ENCODE measurements around the gene KIAA1143. TPM values are rescaled to one million over a fixed set of nuclear protein-coding genes. Genes with fewer than 3 reads are reported as not detected.

KIAA1143 gene
- total RNA-seq, 1 donor from 2014 or later, result 73.6 TPM

DNA sequence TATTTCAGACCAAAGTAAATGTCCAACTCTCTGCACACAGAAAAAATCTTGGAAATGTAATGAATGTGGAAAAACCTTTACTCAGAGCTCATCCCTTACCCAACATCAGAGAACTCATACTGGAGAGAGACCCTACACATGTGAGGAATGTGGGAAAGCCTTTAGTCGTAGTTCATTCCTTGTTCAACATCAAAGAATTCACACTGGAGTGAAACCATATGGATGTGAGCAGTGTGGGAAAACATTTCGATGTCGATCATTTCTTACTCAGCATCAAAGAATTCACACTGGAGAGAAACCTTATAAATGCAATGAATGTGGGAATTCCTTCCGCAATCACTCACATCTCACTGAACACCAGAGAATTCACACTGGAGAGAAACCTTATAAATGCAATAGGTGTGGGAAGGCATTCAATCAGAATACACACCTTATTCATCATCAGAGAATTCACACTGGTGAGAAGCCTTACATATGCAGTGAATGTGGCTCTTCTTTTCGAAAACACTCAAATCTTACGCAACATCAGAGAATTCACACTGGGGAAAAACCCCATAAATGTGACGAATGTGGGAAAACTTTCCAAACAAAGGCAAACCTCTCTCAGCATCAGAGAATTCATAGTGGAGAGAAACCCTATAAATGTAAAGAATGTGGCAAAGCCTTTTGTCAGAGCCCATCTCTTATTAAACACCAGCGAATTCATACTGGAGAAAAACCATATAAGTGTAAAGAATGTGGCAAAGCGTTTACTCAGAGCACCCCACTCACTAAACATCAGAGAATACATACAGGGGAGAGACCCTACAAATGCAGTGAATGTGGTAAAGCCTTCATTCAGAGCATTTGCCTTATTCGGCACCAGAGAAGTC is 40.0 kb downstream of the KIAA1143 start:
- TF ChIP-seq, protein P1, sequence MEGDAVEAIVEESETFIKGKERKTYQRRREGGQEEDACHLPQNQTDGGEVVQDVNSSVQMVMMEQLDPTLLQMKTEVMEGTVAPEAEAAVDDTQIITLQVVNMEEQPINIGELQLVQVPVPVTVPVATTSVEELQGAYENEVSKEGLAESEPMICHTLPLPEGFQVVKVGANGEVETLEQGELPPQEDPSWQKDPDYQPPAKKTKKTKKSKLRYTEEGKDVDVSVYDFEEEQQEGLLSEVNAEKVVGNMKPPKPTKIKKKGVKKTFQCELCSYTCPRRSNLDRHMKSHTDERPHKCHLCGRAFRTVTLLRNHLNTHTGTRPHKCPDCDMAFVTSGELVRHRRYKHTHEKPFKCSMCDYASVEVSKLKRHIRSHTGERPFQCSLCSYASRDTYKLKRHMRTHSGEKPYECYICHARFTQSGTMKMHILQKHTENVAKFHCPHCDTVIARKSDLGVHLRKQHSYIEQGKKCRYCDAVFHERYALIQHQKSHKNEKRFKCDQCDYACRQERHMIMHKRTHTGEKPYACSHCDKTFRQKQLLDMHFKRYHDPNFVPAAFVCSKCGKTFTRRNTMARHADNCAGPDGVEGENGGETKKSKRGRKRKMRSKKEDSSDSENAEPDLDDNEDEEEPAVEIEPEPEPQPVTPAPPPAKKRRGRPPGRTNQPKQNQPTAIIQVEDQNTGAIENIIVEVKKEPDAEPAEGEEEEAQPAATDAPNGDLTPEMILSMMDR (IDR thresholded peaks at IDR 0.05), result no peak
- TF ChIP-seq EZH2 (IDR thresholded peaks at IDR 0.05) (no peak), EZH2phosphoT487 (IDR thresholded peaks at IDR 0.05) (no peak)
- H3K9me3 ChIP-seq (ENCODE audit: low read depth), result peaks cover 42% of the 10 kb centered on the region
- H3F3A ChIP-seq (ENCODE audit: low read depth), result no peaks in the 10 kb centered on the region
- H3K4me2 ChIP-seq, result no peak overlapping the region
- H3K9ac ChIP-seq, result no peak overlapping the region
- Mint-ChIP-seq H3K4me3 (no peak overlapping the region), H3K27ac (no peak overlapping the region), H3K9me3 (peaks cover 79% of the 10 kb centered on the region), H3K36me3 (peaks cover 30% of the 10 kb centered on the region), H3K27me3 (ENCODE audit: insufficient read depth, low read depth) (no peaks in the 10 kb centered on the region), H3K4me1 (no peaks in the 10 kb centered on the region)
- no peak for DNase-seq (ENCODE audit: low spot score)
- no peaks in the 10 kb centered on the region for H4K20me1 ChIP-seq (ENCODE audit: low read depth)
- peaks cover 9% of the 10 kb centered on the region for H3K36me3 ChIP-seq
- H3K4me1 ChIP-seq, result no peaks in the 10 kb centered on the region
- no peak overlapping the region for H3K27ac ChIP-seq
- no peak overlapping the region for H3K4me3 ChIP-seq
- H2AFZ ChIP-seq (replicated peaks), result no peak overlapping the region
- no peaks in the 10 kb centered on the region for H3K79me2 ChIP-seq (ENCODE audit: low read depth)
- no peaks in the 10 kb centered on the region for H3K27me3 ChIP-seq

DNA sequence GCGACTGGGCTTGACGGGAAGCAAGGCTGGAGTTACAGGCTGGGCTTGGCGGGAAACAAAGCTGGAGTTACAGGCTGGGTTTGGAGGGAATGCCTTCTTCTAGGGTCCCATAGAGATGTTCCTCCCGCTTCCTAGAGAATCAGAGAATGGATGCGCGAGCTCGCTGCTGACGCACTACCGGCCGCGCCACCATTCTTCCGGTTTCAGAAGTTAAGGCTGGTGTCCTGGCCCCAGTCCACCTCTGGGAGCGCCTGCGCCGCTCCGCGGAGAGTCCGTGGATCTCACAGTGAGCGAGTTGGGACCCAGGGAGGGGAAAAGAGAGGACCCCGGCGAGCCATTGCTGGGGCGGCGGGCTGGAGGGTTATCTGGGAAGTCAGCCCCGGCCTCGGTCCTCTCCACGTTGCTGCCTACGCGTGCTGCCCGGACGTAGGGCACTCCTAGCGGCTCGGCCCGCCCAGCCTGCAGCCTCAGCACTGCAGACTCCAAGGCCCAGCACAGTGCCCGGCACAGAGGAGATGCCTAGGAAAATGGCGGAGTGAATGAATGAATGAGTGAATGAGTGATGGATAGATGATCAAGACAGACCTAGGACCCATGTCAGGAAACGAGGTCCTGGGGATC is 48.9 kb downstream of the KIAA1143 start, which contains the start of gene ZNF502:
ZNF502 (plus strand) TSS at position 206 of the 621 bp plus-strand sequence. CDS start 7,602 bp downstream, outside the sequence.
- peak within 1 kb of the TSS; percentile 69 for H3K4me2 ChIP-seq
- peak within 1 kb of the TSS; percentile 98 for H2AFZ ChIP-seq (replicated peaks)
- H3K27me3 ChIP-seq, result no peaks in the 10 kb centered on the region
- H3F3A ChIP-seq (ENCODE audit: low read depth), result no peaks in the 10 kb centered on the region
- no peaks in the 10 kb centered on the region for H3K4me1 Mint-ChIP-seq
- H3K36me3 Mint-ChIP-seq, result no peaks in the 10 kb centered on the region
- H3K9me3 Mint-ChIP-seq, result peaks cover 30% of the 10 kb centered on the region
- no peak within 1 kb of the TSS for H3K27ac ChIP-seq
- H3K9ac ChIP-seq, result no peak within 1 kb of the TSS
- H3K36me3 ChIP-seq, result no peaks in the 10 kb centered on the region
- peak within 1 kb of the TSS; percentile 75 for H3K4me3 ChIP-seq
- peaks cover 14% of the 10 kb centered on the region for H3K9me3 ChIP-seq (ENCODE audit: low read depth)
- DNase-seq (ENCODE audit: low spot score), result peak; percentile 82
- H3K27me3 Mint-ChIP-seq (ENCODE audit: insufficient read depth, low read depth), result peaks cover 6% of the 10 kb centered on the region
- H3K4me3 Mint-ChIP-seq, result peak within 1 kb of the TSS; percentile 82
- H4K20me1 ChIP-seq (ENCODE audit: low read depth), result no peaks in the 10 kb centered on the region
- TF ChIP-seq, protein P1 (IDR thresholded peaks at IDR 0.05), result peak; percentile 34
- TF ChIP-seq EZH2 (IDR thresholded peaks at IDR 0.05), result no peak
- no peaks in the 10 kb centered on the region for H3K4me1 ChIP-seq
- H3K27ac Mint-ChIP-seq, result no peak within 1 kb of the TSS
- H3K79me2 ChIP-seq (ENCODE audit: low read depth), result no peaks in the 10 kb centered on the region

Other genes with a start within 250 kb of the KIAA1143 start
- 14.1 and 18.7 TPM in 2 replicates for gene ZKSCAN7, start 206.4 kb downstream of the KIAA1143 start, total RNA-seq (ENCODE audit: low replicate concordance)
- gene ZNF660, start 176.7 kb downstream of the KIAA1143 start, total RNA-seq (ENCODE audit: low replicate concordance), result 14.7 and 26.7 TPM in 2 replicates
- gene ZNF197, start 136.6 kb downstream of the KIAA1143 start, total RNA-seq (ENCODE audit: low replicate concordance), result 38.7 and 49.1 TPM in 2 replicates
- gene ZNF35, start 112.9 kb downstream of the KIAA1143 start, total RNA-seq (ENCODE audit: low replicate concordance), result 23.4 and 29.8 TPM in 2 replicates
- 3.6 and 5.1 TPM in 2 replicates for gene ZNF502, start 49.0 kb downstream of the KIAA1143 start, total RNA-seq (ENCODE audit: low replicate concordance)
- 9.9 and 12.6 TPM in 2 replicates for gene ZNF501, start 32.0 kb downstream of the KIAA1143 start, total RNA-seq (ENCODE audit: low replicate concordance)
- gene KIF15, start 175 bp upstream of the KIAA1143 start, total RNA-seq (ENCODE audit: low replicate concordance), result 46.2 and 83.4 TPM in 2 replicates
- 10.1 and 17.7 TPM in 2 replicates for gene TMEM42, start 100.3 kb upstream of the KIAA1143 start, total RNA-seq (ENCODE audit: low replicate concordance)
- 0.04 and 0.12 TPM in 2 replicates for gene TGM4, start 113.0 kb upstream of the KIAA1143 start, total RNA-seq (ENCODE audit: low replicate concordance)
- 41.2 and 65.8 TPM in 2 replicates for gene ZDHHC3, start 214.6 kb upstream of the KIAA1143 start, total RNA-seq (ENCODE audit: low replicate concordance)
- 86.6 and 88.7 TPM in 2 replicates for gene EXOSC7, start 214.6 kb upstream of the KIAA1143 start, total RNA-seq (ENCODE audit: low replicate concordance)

Measured in neural progenitor cell (in vitro differentiated cells).